Activated B cell treated with CpG ODN at 0.5 μM for 24 hours (primary cell): Measurements from ENCODE around the gene SDC1. TPM values are rescaled to one million over a fixed set of nuclear protein-coding genes. Genes with fewer than 3 reads are reported as not detected.

Experiments
- ATAC-seq: fragments of 200-7000 bp; cut with Tn5 transposase; one replicate; pipeline ENCODE4 v1.10.0; 2021; ENCODE audit warnings: low read depth, mild to moderate bottlenecking, moderate library complexity
- CTCF ChIA-PET: fragments of 350-600 bp; sonication (Branson Sonifier 250); formaldehyde crosslinking; loops from one replicate; lab custom pipeline; 2021; ENCODE audit warnings: antibody characterized with exemption; lab: Charles Lee
- POLR2A ChIA-PET: fragments of 350-600 bp; sonication (Branson Sonifier 250); formaldehyde crosslinking; loops from one replicate; lab custom pipeline; 2021; ENCODE audit warnings: antibody characterized with exemption; lab: Charles Lee
- DNase-seq: peaks from one replicate; pipeline ENCODE4 v3.0.0; 2022
- H3K27ac Mint-ChIP-seq: one replicate; pipeline ENCODE4 v1.8.0; 2020; ENCODE audit warnings: mixed read lengths
- H3K27me3 Mint-ChIP-seq: one replicate; pipeline ENCODE4 v1.8.0; 2021; ENCODE audit warnings: mixed read lengths
- H3K36me3 Mint-ChIP-seq: one replicate; pipeline ENCODE4 v1.8.0; 2021; ENCODE audit warnings: low read depth, mixed read lengths
- H3K4me1 Mint-ChIP-seq: one replicate; pipeline ENCODE4 v1.8.0; 2021; ENCODE audit warnings: mixed read lengths
- H3K4me3 Mint-ChIP-seq: one replicate; pipeline ENCODE4 v1.8.0; 2020; ENCODE audit warnings: mild to moderate bottlenecking, mixed read lengths
- H3K9me3 Mint-ChIP-seq: one replicate; pipeline ENCODE4 v1.8.0; 2020; ENCODE audit warnings: mixed read lengths
- intact Hi-C: fragments of 100-400 bp; cut with micrococcal nuclease; formaldehyde crosslinking; loops from one replicate; pipeline ENCODE4 v1.15.1; 2024
- total RNA-seq: library from RNA; stranded (reverse); gene quantifications from 2 replicates; pipeline ENCODE4 v1.2.3, GENCODE V29; 2022
- TF ChIP-seq, protein P1 (sequence below): fragments of 200-600 bp; IDR thresholded peaks from one replicate; pipeline ENCODE4 v1.8.0; 2022; ENCODE audit warnings: antibody characterized with exemption, mild to moderate bottlenecking

Gene SDC1
- total RNA-seq, 1 donor from 2014 or later: not detected

- POLR2A ChIA-PET: no interaction called here
- intact Hi-C loops: no loop called here
- peaks cover 2% of the 10 kb centered on the region for H3K27me3 Mint-ChIP-seq
- TF ChIP-seq, protein P1, sequence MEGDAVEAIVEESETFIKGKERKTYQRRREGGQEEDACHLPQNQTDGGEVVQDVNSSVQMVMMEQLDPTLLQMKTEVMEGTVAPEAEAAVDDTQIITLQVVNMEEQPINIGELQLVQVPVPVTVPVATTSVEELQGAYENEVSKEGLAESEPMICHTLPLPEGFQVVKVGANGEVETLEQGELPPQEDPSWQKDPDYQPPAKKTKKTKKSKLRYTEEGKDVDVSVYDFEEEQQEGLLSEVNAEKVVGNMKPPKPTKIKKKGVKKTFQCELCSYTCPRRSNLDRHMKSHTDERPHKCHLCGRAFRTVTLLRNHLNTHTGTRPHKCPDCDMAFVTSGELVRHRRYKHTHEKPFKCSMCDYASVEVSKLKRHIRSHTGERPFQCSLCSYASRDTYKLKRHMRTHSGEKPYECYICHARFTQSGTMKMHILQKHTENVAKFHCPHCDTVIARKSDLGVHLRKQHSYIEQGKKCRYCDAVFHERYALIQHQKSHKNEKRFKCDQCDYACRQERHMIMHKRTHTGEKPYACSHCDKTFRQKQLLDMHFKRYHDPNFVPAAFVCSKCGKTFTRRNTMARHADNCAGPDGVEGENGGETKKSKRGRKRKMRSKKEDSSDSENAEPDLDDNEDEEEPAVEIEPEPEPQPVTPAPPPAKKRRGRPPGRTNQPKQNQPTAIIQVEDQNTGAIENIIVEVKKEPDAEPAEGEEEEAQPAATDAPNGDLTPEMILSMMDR: no peak
- H3K4me3 Mint-ChIP-seq: no peak overlapping the region
- H3K36me3 Mint-ChIP-seq: no peaks in the 10 kb centered on the region
- ATAC-seq: no peak
- CTCF ChIA-PET: no interaction called here
- no peaks in the 10 kb centered on the region for H3K9me3 Mint-ChIP-seq
- no peak for DNase-seq
- H3K27ac Mint-ChIP-seq: no peak overlapping the region
- no peaks in the 10 kb centered on the region for H3K4me1 Mint-ChIP-seq
These were observed 35.5 kb downstream of the SDC1 start for GRCh38 chr2:20189299-20189931.

GRCh38 chr2:20188851-20189250 lies 36.1 kb downstream of the SDC1 start:
- no peaks in the 10 kb centered on the region for H3K4me1 Mint-ChIP-seq
- H3K27me3 Mint-ChIP-seq: peaks cover 2% of the 10 kb centered on the region
- H3K36me3 Mint-ChIP-seq: no peaks in the 10 kb centered on the region
- H3K27ac Mint-ChIP-seq: no peak overlapping the region
- DNase-seq (no peak), ATAC-seq (no peak)
- H3K4me3 Mint-ChIP-seq: no peak overlapping the region
- TF ChIP-seq, protein P1: no peak
- intact Hi-C loops: no loop called here
- CTCF ChIA-PET: no interaction called here
- no peaks in the 10 kb centered on the region for H3K9me3 Mint-ChIP-seq
- POLR2A ChIA-PET: no interaction called here

GRCh38 chr2:20188201-20188600 lies 36.7 kb downstream of the SDC1 start:
- no peak for DNase-seq
- H3K4me3 Mint-ChIP-seq: no peak overlapping the region
- no peaks in the 10 kb centered on the region for H3K4me1 Mint-ChIP-seq
- ChIA-PET POLR2A (no interaction called here), CTCF (no interaction called here)
- no peaks in the 10 kb centered on the region for H3K9me3 Mint-ChIP-seq
- TF ChIP-seq, protein P1: no peak
- H3K36me3 Mint-ChIP-seq: no peaks in the 10 kb centered on the region
- ATAC-seq: no peak
- intact Hi-C loops: no loop called here
- no peak overlapping the region for H3K27ac Mint-ChIP-seq
- peaks cover 4% of the 10 kb centered on the region for H3K27me3 Mint-ChIP-seq

DNA sequence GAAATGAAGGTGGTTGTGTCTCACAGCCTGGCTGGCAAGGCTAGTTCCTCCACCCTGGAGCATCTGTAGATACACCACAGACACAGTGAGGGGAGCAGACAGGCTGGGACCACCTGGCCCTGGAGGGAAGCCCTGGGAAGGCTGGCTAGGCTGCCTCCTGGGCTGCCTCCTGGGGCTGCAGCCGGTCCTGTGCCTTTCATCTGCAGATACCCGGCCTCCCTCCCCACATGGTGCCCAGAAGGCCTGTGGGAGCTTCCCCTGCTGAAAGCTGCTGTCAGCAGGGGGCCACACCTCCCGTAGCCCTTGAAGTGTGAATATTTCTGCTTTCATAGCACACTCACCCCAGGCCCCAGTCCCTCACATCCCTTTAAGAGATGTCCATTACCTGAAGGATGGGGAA lies 37.6 kb downstream of the SDC1 start:
- no peak for DNase-seq
- no peak for ATAC-seq
- H3K27me3 Mint-ChIP-seq: peaks cover 4% of the 10 kb centered on the region
- POLR2A ChIA-PET: no interaction called here
- no peak overlapping the region for H3K27ac Mint-ChIP-seq
- no peaks in the 10 kb centered on the region for H3K36me3 Mint-ChIP-seq
- TF ChIP-seq, protein P1: no peak
- no peaks in the 10 kb centered on the region for H3K9me3 Mint-ChIP-seq
- CTCF ChIA-PET: no interaction called here
- no peak overlapping the region for H3K4me3 Mint-ChIP-seq
- no peaks in the 10 kb centered on the region for H3K4me1 Mint-ChIP-seq
- intact Hi-C loops: no loop called here

GRCh38 chr2:20186855-20187187 lies 38.1 kb downstream of the SDC1 start:
- TF ChIP-seq, protein P1: no peak
- H3K27ac Mint-ChIP-seq: no peak overlapping the region
- intact Hi-C loops: no loop called here
- no peaks in the 10 kb centered on the region for H3K9me3 Mint-ChIP-seq
- no peak overlapping the region for H3K4me3 Mint-ChIP-seq
- DNase-seq (no peak), ATAC-seq (no peak)
- no peaks in the 10 kb centered on the region for H3K36me3 Mint-ChIP-seq
- no peaks in the 10 kb centered on the region for H3K4me1 Mint-ChIP-seq
- H3K27me3 Mint-ChIP-seq: peaks cover 4% of the 10 kb centered on the region
- ChIA-PET POLR2A (no interaction called here), CTCF (no interaction called here)
